Left ventricle myocardium superior (tissue), 1 donor: ENCODE data around the gene SBF2. TPM values are rescaled to one million over a fixed set of nuclear protein-coding genes. Genes with fewer than 3 reads are reported as not detected.

Source experiments
- ATAC-seq: fragments of 200-7000 bp; cut with Tn5 transposase; one replicate; pipeline ENCODE4 v1.9.1; 2020; ENCODE audit warnings: mild to moderate bottlenecking, moderate library complexity
- DNase-seq: peaks from one replicate; pipeline ENCODE4 v3.0.0-alpha.2; 2020
- intact Hi-C: fragments of 100-400 bp; cut with micrococcal nuclease; formaldehyde crosslinking; loops from one replicate; pipeline ENCODE4 v1.11.0; 2022
- long read RNA-seq: library from polyadenylated mRNA; unstranded; transcript quantifications from one replicate; pipeline ENCODE4 v2.0.0, GENCODE V29; 2021
- total RNA-seq: library from RNA; stranded (reverse); fragmentation: NEBNext Ultra II Directional; extraction: Animal tissue kit (Norgen Biotek cat#: 25700); gene quantifications from one replicate; pipeline ENCODE4 v1.2.1, GENCODE V29; 2021
- donor health status: DM: no; HTN: yes; CAD: no; lungs with severe emphysema.

The SBF2 gene
- 17.9 TPM for total RNA-seq
- long read RNA-seq, partial matches to known transcripts: 3 of 8 reads
- long read RNA-seq, other reads (novel, unspliced or antisense): 5 of 8 reads

DNA sequence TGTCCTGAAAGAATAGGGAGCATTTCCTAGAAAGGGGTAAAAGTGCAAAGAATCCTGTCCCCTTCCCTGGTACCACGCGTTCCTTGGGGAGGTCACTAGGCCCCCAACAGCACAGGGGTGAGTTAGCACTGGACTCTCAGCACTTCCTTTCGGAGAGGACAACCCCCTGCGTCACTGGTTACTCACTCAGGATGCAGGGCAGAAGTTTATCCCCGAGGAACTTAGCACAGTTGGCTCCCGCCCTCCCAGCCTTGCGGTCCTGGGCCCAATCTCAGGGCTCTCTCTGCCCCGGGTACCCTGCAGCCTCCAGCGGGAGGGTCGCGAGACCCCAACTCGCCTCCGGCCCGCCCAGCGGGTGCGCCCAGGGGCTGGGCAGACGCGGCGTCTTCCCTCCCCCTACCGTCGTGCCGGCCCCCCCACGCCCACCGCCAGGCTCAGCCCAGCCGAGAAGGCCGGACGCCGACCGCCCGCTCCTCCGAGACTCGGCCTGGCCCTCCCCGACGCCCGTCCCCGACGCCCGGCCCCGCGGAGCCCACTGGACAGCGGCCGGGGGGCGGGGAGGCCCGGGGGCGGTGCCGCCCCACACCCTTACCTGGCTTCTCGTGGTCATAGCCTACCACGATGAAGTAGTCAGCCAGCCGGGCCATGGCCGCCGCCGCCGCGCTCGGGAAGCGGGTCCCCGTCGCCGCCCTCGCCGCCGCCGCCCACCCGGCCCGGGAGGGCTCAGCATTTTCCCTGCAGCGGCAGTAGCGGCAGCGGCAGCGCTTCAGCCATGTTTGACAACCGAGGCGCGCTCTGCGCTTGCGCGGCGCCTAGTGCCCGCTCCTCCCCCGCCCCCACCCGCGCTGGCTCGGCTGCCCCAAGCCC is at the start of gene SBF2:
Gene SBF2, minus strand, starts transcription at position 797 of the 867 bp plus-strand sequence. Its CDS starts 150 bp downstream, at position 647.
- intact Hi-C loops: no loop called here
- ATAC-seq (peak; percentile 93), DNase-seq (peak; percentile 95)

DNA sequence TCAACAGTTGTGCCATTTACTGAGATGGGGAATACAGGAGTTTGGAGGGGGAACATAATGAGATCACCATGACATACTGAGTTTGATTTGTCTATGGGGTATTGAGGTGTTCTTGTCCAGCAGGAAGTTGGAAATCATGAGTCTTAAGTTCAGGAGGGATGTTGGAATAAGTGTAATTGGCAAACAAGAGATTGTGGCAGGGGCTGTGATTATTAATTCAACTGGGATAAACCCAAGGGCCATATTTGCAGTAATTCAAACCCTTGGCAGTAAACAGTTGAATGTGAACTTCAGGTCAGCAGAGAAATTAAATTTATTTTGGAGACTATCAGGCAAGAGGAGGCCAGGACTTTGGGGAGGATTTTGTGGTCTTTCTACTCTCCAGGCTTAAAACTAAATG is 44.3 kb upstream of the SBF2 start:
- ATAC-seq: no peak
- intact Hi-C loops: no loop called here
- DNase-seq: no peak

DNA sequence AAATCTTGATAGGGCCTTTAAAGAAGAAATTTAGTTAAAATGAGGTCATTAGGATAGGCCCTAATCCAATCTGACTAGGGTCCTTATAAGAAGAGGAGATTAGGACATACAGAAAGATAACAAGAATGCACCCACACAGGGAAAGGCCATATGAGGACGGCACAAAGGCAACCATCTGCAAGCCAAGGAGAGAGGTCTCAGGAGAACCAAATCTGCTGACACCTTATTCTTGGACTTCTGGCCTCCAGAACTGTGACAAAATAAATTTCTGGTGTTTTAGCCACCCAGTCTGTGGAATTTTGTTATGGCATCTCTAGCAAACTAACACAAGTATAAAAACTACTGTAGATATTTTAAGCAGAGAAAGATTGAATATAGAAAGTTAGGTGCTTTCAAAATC is 39.5 kb upstream of the SBF2 start:
- ATAC-seq (no peak), DNase-seq (no peak)
- intact Hi-C loops: no loop called here

DNA sequence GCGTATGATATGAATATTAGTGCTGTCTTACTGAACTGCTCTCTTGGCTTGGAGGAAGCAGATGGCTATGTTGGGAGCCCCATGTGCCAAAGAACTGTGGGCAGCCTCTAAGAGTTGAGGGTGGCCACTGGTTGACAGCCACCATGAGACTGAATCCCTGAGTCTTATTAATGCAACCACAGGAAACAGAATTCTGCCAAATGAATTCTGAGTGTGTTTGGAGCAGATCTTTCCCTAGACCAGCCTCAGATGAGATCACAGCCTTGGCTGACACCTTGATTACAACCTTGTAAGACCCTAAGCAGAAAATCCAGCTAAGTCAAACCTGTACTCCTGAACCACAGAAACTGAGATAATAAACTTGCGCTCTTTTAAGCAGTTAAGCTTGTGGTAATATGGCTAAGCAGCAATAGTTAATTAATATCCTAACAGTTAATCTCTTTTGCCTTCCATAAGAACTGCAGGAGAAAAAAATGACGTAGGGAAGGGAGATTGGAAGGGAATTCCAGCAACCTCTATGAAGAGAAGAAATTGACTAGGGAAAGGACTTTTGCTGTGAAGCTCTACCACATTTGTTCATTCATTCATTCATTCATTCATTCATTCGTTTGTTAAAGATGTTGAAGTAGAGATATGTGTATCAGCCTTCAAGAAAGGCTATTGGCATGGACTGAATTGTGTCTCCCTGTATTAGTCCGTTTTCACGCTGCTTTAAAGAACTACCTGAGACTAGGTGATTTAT is 37.7 kb upstream of the SBF2 start:
- DNase-seq (no peak), ATAC-seq (no peak)

DNA sequence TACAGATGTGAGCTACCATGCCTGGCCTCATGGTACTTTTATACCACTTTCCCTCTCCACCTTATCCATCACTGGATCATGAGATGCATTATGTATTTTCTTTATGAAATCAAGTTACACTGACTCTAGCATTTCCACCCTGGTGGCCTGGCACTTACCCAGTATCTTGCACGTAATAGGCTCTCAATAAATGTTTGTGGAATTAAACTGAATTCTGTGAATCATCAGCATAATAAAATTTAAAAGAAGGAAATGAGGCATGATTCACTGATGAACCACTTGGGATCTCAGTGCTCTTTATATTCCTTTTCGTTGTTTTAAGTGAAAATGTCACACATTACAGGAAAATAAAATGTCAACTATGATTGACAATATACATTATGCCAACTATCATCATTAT is 35.9 kb upstream of the SBF2 start:
- ATAC-seq (no peak), DNase-seq (no peak)
- intact Hi-C loops: loop anchor here (10.0 kb wide), 2 partner anchors 355 to 575 kb away; no protein-coding TSS in a partner anchor

More for the DNA sequence above, 37.7 kb upstream of the SBF2 start:
- intact Hi-C loops: no loop called here

DNA sequence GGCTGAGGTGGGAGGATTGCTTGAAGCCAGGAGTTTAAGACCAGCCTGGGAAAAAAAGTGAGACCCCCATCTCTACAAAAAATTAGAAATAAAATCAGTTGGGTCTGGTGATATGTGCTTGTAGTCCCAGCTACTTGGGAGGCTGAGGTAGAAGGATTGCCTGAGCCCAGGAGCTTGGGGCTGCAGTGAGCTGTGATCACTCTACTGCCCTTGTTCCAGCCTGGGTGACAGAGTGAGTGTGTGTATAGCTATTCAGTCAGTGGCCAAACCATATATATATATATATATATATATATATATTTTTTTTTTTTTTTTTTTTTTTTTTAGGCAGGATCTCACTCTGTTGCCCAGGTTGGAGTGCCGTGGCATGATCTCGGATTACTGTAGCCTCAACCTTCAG is 35.3 kb upstream of the SBF2 start:
- ATAC-seq (no peak), DNase-seq (no peak)
- intact Hi-C loops: loop anchor here (10.0 kb wide), 2 partner anchors 355 to 575 kb away; no protein-coding TSS in a partner anchor

DNA sequence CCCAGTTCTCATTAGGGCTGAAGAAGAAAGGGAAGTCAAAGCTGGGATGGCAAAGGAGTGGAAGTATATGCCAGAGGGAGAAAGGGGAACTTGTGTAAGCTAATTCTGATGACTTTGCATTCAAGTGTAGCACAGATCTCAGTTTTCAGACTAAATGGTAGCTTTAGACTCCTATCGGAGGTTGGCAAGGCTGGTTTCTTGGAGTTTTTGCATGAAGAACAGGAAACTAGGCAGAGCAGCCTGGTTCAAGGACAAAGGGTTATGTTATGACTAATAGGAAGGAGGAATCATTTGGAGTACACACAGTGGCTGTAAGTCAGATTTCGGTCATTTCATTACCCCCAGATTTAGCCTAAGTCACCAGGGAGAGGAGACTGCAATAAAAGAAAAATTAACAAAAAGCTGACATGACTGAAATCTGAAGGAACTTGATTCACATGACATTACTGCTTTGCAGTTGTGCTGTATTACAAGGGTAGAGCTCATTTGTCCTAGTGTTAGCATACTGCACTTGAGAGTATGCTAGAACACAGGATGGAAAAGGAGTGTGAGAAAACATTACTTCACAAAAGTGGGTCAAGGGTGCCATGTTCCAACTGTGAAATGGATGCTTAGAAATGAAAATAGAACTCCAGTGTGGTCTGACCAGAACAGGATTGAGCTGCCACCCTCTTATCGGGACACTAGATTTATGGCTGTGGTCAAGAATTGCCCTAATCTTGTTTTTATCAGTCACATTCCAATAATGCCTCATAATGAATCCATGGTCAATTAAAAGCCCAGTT is 34.5 kb upstream of the SBF2 start:
- DNase-seq: no peak
- ATAC-seq: peak; percentile 30
- intact Hi-C loops: loop anchor here (10.0 kb wide), 2 partner anchors 354 to 574 kb away; no protein-coding TSS in a partner anchor

DNA sequence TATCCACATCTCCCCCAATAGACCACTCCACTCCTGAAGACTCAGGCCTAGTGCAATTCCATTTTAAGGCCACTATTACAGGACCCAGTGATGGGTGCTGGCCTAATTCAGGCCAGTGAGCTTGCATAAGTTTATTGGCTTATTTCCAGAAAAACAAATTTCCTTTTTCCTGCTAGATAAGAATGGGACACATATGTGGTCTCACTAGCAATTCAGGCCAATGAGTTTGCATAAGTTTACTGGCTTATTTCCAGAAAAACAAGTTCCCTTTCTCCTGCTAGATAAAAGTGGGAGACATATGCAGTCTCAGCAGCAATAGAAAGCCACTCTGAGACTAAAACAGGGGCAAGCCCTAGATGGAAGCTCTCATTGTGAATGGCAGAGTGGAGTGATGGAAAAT is 33.2 kb upstream of the SBF2 start:
- ATAC-seq (peak; percentile 72), DNase-seq (no peak)
- intact Hi-C loops: loop anchor here (10.0 kb wide), 2 partner anchors 352 to 572 kb away; no protein-coding TSS in a partner anchor

DNA sequence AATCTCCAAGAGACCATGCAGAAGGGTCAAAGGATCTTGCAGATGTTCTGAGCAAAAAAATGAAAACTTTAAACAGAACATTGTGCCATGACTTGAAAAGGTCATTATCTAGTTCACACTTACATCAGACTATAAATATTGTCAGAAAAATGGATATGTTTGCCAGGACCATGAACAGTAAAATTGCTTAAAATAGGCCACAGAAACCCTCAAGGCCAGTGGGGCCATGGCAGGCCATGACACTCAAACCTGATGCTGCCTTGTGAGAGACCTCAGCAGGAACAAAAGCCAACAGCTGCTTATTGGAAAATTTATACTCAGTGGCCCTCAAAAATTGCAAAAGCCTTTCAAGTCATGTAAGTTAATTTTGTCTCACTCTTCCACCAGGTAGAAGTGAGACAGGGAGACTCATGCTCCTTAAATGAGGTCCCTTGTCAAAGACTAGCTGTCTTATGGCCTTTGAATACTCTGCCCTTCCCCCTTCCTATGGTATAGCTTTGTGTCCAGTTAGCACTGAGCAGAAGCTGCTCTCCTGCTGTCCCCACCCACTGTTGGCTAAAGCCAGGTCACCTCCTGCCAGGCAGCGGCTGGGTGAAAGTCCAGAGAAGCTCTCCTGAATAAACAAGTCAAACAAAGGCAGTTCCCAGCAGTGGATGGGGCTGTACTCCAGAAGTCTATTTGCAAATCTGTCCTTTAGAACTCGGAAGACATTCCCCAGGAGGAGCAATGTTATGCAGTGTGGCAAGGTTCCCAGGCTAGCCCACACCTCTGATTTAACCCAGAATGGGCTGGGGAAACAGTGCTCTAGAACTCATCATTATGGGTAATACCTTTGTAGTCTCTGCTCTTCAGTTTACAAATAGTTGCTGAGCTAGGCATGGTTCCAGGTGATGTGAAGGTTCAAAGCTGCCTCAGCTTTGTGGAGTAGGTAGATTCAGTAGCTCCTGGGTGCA is 32.3 kb upstream of the SBF2 start:
- ATAC-seq: peak; percentile 55
- DNase-seq: peak; percentile 56
- intact Hi-C loops: loop anchor here (10.0 kb wide), 2 partner anchors 351 to 571 kb away; no protein-coding TSS in a partner anchor

DNA sequence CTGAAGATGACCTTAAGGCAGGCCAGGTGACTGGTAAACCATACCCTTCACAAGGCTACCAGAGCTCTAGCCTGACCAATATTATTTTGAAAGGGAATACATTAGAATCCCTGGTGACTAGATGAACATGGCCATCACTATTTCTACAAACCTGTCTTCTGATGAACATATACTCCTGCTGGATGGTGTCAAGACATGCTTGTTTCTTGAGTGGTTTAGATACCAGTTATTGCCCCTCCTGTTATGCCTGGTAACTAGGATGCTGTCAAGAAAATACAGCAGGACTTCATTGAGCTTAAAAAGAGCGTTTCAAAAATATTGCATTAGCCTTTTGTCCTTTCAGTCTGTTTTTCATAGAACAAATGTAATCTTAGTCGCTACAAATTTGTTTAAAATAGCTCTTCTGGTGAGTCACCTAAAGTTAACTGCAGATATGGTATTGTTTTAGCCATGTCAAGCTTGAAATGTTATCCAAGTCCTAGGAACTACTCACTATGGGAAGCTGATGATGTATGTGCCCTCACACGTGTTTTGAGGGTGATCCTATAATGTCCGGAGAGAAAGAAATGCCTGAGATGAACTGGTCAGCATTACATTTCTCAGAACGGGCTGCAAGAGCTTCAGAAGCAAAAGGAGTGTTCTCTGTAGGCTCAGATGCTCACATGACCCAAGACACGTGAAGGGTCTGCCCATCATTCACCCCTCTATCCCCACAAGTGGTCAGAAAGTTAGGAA is 31.4 kb upstream of the SBF2 start:
- intact Hi-C loops: loop anchor here (10.0 kb wide), 2 partner anchors 351 to 571 kb away; no protein-coding TSS in a partner anchor
- DNase-seq: no peak
- no peak for ATAC-seq

DNA sequence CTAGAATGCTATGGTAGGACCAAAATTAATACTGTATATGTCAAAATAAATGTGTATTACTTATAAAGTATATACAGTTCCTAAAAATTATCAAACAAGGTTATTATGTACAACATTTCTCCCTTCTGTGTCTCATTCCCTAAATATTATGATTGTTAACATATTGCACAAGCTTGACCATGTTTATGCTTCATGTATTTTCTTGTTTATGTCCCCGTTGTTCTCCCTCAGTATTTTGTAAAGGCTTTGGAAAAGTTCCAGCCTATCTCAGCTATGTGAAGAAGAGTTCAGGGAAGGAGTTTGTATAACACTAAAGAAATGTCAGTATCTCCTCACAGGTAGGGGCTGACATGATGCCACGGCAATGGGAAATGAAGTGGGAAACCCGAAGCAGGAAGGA is 30.5 kb upstream of the SBF2 start:
- DNase-seq: no peak
- intact Hi-C loops: loop anchor here (10.0 kb wide), 2 partner anchors 350 to 570 kb away; no protein-coding TSS in a partner anchor

DNA sequence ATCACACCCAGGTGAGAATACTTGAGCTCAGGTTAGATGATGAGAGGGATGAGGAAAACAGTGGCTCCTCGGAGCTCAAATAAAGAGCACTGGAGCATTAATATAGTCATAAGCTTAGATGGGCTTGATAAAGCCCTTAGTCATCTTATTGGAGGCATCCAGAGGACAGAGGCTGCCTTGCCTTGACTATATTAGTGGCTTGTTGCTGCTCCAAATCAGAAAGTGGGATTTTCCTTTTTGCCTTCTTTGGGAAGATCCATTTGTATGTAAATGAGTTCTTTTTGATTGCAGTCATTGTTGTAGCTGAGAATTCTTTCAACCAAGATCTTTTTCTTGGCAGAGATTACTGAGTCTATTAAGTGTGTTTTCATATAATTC is 29.8 kb upstream of the SBF2 start:
- intact Hi-C loops: loop anchor here (10.0 kb wide), 2 partner anchors 349 to 569 kb away; no protein-coding TSS in a partner anchor
- ATAC-seq: no peak
- DNase-seq: no peak

More for the DNA sequence above, 30.5 kb upstream of the SBF2 start:
- no peak for ATAC-seq

DNA sequence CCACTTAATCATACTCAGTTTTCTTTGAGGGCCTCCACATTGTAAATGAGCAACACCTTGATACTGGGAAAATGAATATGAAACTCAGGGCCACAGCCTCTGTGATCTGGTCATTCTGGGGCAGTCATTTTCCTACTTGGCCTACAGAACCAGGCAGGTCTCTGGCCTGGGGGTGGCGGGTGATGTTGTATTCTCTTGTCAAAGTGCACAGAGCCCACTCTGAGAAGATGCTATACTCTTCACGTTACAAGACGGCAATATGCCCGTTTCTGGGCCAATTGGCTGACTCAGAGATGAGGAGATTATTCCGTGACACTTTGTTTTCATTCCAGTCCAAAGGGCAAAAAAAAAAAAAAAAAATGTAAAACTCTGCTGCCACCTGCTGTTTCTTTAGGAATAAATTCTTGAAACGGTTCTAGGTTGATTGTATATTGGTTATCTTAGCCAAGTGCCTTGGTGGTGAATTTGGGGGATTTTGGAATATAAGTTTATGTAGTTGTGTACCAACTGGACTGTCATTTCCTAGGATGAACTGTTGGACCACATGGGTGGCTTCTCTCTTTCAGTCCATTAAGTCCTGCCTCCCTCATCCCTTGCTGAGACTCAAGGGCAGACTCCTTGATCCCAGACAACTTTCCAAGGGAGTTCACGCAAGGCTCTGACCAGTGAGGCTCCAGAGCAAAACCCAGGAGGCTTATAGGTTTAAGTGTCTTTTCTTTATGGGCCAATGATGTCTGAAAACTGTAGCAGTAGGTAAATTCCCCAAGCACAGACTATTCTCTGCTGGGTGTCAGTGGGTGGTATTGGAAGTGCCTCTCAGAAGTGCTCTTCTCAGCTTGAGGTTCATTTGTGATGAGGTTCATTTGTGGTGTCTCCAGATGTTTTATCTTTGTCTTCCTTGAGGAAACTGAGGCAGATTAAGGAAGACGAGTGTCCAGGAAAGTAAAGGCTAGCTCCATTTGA is 29.1 kb upstream of the SBF2 start:
- DNase-seq: peak; percentile 39
- ATAC-seq: peak; percentile 32
- intact Hi-C loops: loop anchor here (10.0 kb wide), 2 partner anchors 348 to 568 kb away; no protein-coding TSS in a partner anchor

DNA sequence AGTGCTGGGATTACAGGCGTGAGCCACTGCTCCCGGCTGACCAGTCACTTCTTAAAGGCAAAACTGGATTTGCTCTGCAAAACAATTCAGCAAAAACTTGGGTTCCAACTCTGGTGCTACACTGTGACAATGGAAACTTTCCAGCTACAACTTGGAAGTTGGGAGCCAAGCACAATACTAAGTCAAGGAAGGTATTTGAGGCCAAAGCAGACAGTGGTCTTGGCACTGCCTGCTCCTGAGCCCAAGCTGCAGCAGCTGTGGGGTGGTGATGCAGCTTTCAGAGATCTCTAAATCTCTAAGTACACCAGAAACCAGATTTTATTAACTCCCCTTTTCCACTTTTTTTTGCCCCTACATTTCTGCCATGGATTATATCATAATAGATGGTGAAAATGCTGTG is 28.4 kb upstream of the SBF2 start:
- DNase-seq: no peak
- ATAC-seq: no peak
- intact Hi-C loops: loop anchor here (10.0 kb wide), 2 partner anchors 348 to 568 kb away; no protein-coding TSS in a partner anchor

DNA sequence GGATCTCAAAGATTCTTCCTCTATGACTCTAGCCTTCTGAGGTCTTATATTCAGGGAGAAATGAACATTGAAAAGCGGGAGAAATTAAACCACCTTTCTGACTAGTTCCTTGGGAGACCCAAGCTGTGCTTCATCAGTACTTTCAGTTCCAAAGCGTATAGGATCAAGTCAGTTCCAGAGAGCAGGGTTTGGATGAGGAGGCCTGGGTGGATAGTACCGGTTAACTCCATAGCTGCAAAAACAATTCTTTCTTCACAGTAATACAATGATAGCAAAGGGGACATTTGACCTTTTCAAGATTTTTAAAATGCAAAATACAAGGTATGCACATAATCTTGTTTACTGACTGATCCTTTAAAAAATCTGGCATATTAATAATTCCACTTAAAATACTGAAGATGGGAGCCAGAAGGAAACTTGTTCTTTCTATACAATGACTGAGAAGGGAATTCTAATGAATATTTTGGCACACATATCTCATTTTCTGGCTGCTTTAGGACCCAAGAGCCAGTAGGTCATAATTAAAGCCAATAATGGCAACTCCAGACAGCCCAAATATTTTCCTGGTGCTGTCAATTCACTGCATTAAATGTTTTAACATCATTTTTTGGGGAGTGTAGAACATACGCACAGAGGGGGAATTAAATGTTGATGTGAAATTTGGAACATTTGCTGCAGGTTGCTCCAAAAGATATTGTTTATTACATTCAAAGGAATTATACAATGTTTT is 26.9 kb upstream of the SBF2 start:
- ATAC-seq (no peak), DNase-seq (no peak)
- intact Hi-C loops: loop anchor here (10.0 kb wide), 2 partner anchors 346 to 566 kb away; no protein-coding TSS in a partner anchor
